ENCODE results near the gene SELENOT.

- no peak for TF ChIP-seq CTCF (IDR thresholded peaks at IDR 0.05)
- no peak for TF ChIP-seq POLR2A (IDR thresholded peaks at IDR 0.05)
Observed at GRCh38 chr3:150583028-150583427, 20.1 kb upstream of the SELENOT start.
